Epithelial cell of esophagus (primary cell): ENCODE data around the gene NOVA1.

Source experiments
- DNase-seq: peaks from one replicate; pipeline ENCODE4 v3.0.0; 2010; ENCODE audit warnings: low read depth
- H3K4me3 ChIP-seq: 2 replicates; pipeline ENCODE4 v1.5.1; 2011; ENCODE audit warnings: mild to moderate bottlenecking, low read length, control low read depth
- CTCF ChIP-seq: IDR thresholded peaks from 2 replicates; pipeline ENCODE4 v1.5.1; 2011; ENCODE audit warnings: low read depth, mild to moderate bottlenecking, low read length, control low read depth, inconsistent platforms; ENCODE audit not compliant: insufficient read depth; ENCODE audit errors: missing control alignments

The NOVA1 gene

GRCh38 chr14:26402126-26402525 lies 195.7 kb downstream of the NOVA1 start:
- TF ChIP-seq CTCF, result no peak
- DNase-seq, result no peak
- no peak overlapping the region for H3K4me3 ChIP-seq

GRCh38 chr14:26401179-26401968 lies 196.5 kb downstream of the NOVA1 start:
- no peak for DNase-seq
- no peak overlapping the region for H3K4me3 ChIP-seq
- TF ChIP-seq CTCF, result no peak

GRCh38 chr14:26400373-26400772 lies 197.5 kb downstream of the NOVA1 start:
- TF ChIP-seq CTCF, result no peak
- no peak overlapping the region for H3K4me3 ChIP-seq
- DNase-seq, result no peak

- TF ChIP-seq CTCF, result no peak
- H3K4me3 ChIP-seq, result no peak overlapping the region
- no peak for DNase-seq
Measured at GRCh38 chr14:26398616-26399015, 199.2 kb downstream of the NOVA1 start.
